ENCODE data around the gene GALT.

Gene GALT

DNA sequence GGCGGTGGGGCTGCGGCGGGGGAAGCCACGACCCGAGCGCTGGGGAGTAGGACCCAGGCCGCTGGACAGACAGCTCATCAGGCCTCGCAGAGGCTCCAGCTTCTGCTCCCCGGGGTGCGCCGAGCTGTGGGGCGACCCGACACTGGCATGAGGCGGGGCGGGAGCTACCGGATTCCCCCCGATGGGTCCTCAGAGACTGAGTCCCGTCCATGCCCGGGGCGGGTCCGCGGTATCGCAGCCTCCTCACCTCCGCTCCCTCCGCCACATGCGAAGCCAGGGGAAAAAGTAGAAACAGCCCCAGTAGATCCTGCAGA, 18.5 kb downstream of the GALT start:
- peak overlapping the region; percentile 73 for H3K27ac ChIP-seq
- TF ChIP-seq, protein P1, sequence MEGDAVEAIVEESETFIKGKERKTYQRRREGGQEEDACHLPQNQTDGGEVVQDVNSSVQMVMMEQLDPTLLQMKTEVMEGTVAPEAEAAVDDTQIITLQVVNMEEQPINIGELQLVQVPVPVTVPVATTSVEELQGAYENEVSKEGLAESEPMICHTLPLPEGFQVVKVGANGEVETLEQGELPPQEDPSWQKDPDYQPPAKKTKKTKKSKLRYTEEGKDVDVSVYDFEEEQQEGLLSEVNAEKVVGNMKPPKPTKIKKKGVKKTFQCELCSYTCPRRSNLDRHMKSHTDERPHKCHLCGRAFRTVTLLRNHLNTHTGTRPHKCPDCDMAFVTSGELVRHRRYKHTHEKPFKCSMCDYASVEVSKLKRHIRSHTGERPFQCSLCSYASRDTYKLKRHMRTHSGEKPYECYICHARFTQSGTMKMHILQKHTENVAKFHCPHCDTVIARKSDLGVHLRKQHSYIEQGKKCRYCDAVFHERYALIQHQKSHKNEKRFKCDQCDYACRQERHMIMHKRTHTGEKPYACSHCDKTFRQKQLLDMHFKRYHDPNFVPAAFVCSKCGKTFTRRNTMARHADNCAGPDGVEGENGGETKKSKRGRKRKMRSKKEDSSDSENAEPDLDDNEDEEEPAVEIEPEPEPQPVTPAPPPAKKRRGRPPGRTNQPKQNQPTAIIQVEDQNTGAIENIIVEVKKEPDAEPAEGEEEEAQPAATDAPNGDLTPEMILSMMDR (conservative IDR thresholded peaks at IDR 0.05), result no peak

DNA sequence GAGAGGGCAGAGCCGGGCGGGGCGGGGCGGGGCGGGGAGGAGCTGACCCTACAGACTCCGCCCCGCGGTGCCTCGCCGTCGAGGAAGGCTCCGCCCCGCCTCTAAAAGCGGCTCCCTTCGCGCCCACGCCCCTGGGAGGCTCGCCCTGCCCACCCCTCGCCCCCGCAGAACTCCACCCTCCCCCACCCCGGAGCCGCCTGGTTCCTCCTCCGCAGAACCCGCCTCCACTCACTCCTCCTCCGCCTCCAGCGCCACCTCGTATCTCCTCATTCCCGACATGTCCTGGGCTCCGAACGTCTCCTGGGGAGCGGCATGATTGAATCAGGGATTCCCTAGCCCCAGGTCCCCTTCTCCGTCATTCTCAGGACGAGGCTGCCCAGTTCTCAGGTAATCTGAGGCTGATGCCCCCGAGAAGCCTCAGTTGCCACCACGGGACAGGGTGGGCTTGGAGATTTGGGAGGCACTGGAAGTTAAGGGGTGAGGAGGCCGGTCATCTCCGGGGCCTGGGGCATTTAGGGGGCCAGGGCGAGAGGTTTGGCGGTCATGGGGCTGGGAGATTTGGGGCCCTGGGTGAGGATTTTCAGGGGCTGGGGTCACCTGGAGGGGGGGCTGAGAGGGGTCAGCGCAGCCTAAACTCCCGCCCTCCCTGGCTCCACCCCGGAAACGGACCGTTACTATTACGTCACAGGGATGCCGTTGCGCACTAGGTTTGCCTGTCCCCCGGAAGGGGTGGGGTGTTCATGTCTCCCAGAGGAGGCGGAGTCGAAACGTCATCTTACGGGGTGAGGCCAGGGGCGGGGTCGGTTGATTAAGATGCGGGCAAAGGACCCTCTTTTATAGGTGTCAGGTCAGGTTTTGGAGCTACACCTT, 19.1 kb downstream of the GALT start:
- TF ChIP-seq, protein P1 (conservative IDR thresholded peaks at IDR 0.05), result no peak
- H3K27ac ChIP-seq, result peak overlapping the region; percentile 73

DNA sequence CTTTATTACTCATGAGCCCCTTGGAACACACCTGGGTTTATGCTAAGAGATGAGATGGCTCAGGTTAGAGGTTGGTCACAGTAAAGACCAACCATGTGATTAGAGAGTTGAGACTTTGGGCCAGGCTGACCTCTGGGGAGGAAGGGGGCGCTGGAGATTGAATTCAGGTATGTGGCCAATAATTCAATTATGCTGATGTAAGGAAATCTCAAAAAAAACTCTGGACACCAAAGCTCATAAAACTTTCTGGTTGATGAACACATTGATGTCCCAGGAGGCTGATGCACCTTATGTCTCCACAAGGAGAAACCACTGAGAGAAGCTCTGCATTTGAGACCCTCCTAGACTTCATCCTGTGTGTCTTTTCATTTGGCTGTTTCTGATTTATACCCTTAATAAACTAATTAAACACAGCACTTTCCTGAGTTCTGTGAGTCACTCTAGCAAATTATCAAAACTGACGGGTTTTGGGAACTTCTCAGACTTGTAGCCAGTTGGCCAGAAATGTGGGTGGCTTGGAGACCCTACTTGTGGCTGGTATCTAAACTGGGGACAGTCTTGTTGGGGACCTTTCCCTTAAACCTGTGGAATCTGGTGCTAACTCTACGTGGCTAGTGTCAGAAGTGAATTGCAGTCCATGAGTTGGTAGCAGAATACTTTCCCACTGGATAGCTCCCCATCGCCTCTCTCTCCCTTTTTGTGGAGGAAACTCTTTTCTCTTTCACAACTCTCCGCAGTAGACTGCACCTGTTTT, 23.5 kb downstream of the GALT start:
- TF ChIP-seq, protein P1 (conservative IDR thresholded peaks at IDR 0.05), result no peak
- no peak overlapping the region for H3K27ac ChIP-seq

DNA sequence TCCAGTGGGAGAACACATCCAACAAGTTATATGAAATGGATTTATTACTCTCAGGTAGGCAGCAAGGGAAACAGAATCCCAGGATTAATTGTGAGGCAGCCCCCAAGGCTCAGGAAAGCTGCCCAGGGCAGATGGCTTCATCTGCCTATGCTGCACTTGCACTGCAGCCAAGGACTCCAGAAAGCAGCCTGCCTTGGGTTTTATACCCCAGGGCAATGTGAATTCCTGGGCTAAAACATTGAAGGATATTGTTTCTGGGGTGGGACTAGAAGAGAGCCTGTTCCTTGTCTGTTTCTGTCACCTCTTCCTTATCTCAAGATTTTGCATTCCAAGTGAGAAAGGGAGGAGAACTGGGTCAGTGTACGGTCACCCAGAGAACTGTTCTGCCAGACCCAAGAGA, 24.8 kb downstream of the GALT start:
- TF ChIP-seq, protein P1 (conservative IDR thresholded peaks at IDR 0.05), result no peak
- no peak overlapping the region for H3K27ac ChIP-seq

DNA sequence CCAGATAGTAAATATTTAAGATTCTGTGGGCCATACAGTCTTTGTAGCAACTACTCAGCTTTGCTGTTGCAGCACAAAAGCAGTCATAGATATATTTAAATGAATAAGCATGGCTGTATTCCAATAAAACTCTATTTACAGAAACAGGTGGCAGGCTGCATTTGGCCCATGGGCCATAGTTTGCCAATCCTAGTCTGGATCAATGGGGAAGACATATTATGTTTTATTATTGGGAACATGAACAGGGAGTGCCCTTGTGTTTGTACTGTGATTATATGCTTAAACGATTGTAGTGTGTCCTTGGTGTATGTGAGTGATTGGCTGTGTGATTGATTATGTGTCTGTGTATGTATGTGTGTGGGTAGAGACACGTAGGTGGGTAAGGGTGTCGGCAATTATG, 28.0 kb downstream of the GALT start:
- peak overlapping the region; percentile 51 for H3K27ac ChIP-seq
- TF ChIP-seq, protein P1 (conservative IDR thresholded peaks at IDR 0.05), result no peak

DNA sequence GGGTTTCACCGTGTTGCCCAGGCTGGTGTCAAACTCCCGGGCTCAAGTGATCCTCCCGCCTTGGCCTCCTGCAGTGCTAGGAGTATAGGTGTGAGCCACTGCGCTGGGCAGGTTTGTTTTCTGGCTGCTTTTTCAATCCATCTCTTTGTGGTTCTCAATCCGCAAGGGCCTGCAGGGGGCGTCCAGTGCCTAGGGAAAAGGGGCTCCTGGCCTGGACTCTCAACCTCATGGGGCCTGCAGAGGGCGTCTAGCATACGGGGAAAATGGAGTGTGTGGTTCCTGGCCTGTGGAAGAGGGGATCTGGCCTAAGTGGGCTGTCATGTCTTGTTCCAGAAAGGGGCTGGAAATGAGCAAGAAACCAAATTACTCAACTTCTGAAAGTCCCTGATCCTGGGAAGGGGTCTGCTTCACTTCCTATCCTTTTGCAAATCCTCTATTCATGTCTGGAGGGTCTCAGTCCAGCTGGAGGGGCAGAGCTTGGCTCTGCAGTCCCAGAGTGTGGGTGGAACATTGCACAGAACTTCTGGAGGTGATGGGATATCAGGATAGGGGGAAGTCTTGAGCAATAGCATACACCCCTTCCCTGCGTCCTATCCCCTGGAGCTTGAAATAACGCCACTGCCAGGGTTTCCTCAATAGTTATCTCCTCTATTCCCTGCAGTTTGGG, 28.7 kb downstream of the GALT start:
- TF ChIP-seq, protein P1 (conservative IDR thresholded peaks at IDR 0.05), result peak; percentile 73
- peak overlapping the region; percentile 51 for H3K27ac ChIP-seq

DNA sequence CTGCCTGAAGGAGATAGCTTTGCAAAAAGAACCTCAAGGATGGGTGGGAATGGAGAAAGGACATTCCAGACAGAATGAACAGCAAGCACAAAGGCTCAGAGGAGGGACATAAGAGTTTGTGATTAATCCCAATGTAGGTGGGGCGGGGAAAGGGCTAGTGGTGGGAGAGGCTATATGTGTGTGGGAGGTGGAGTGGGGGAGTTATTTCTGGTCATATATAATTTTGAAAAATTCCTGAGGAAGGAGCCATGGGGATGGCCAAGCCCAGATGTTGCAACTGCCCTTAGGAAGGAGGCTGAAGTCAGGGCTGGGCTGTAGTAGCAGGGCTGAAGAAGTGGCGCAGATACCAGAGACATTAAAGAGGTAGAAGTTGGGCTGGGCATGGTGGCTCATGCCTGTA, 29.4 kb downstream of the GALT start:
- TF ChIP-seq, protein P1 (conservative IDR thresholded peaks at IDR 0.05), result no peak
- no peak overlapping the region for H3K27ac ChIP-seq

All from VCaP (cell line).